ENCODE measurements around the gene IFITM10. TPM values are rescaled to one million over a fixed set of nuclear protein-coding genes. Genes with fewer than 3 reads are reported as not detected.
A peak's percentile ranks its signal among the peaks of the same experiment; 100 is the strongest.

The IFITM10 gene
- total RNA-seq, 1 donor from 2014 or later: 4.9 TPM

DNA sequence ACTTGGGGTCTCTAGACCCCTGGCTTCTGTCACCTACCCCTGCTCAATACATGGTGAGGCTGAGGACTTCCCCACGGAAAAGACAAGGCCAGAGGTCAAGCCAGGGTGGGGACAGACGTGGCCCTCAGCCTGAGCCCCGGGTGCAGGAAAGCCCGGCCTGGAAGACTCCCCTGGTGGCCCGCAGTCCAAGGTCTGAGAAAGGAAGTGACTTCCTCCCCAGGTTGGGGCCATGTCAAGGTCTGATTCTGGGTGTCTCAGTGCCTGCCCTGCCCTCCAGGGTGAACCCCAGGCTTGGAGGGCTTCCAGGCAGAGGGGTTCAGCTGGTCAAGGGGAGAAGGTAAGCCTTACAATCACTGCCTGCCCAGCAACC lies 9.4 kb upstream of the IFITM10 start:
- Histone ChIP-seq H3K36me3 (peaks cover 0 to 52% of the 10 kb centered on the region in 2 donors), H3K27me3 (no peaks in the 10 kb centered on the region), H3K9me3 (no peaks in the 10 kb centered on the region), H3K4me1 (peaks cover 84% of the 10 kb centered on the region), H3K4me3 (peak overlapping the region in 1 of 2 donors; percentile 18), H3K27ac (peak overlapping the region; percentile 95)
- no peak for DNase-seq (ENCODE audit: extremely low spot score in 2 of 2)
- TF ChIP-seq, protein P1, sequence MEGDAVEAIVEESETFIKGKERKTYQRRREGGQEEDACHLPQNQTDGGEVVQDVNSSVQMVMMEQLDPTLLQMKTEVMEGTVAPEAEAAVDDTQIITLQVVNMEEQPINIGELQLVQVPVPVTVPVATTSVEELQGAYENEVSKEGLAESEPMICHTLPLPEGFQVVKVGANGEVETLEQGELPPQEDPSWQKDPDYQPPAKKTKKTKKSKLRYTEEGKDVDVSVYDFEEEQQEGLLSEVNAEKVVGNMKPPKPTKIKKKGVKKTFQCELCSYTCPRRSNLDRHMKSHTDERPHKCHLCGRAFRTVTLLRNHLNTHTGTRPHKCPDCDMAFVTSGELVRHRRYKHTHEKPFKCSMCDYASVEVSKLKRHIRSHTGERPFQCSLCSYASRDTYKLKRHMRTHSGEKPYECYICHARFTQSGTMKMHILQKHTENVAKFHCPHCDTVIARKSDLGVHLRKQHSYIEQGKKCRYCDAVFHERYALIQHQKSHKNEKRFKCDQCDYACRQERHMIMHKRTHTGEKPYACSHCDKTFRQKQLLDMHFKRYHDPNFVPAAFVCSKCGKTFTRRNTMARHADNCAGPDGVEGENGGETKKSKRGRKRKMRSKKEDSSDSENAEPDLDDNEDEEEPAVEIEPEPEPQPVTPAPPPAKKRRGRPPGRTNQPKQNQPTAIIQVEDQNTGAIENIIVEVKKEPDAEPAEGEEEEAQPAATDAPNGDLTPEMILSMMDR (IDR thresholded peaks at IDR 0.05): no peak
- TF ChIP-seq POLR2A (IDR thresholded peaks at IDR 0.05): no peak
- no peak for TF ChIP-seq POLR2AphosphoS5 (IDR thresholded peaks at IDR 0.05; ENCODE audit: insufficient read depth in 1 of 2, low read depth in 1 of 2)
- intact Hi-C loops (cut with DNase I): loop anchor here (5.0 kb wide), 1 partner anchor 493 kb away; no protein-coding TSS in a partner anchor

DNA sequence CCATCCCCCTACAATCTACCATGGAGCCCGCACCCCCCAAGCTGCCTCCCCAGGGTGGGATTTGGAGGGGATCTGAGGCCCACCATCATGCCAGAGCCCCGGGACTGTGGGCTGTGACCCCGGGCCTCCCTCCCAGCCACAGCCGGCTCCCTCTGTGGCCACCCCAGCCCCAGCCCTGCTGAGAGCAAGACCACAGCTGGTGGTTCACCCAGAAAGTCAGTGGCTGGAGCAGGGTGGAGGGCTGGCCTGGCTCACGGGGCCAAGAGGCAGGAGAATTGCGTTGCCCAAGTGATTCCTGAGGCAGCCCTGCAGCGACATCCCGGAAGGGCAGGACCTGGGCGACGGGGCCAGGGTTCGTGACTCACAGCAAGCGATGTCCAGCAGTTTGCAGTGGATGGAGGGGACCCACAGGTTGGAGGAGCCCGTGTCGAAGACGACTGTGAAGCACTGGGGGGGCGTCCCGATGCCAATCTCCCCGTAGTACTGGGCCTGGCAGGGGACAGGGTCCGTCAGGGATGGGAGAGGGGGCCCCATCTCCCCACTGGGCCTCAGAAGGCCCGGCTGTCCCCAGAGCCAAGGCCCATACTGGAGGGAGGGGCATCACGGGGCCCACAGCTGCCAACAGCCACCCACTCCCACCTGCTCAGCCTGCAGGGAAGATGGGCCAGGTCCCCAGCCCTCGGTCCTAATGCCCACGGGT lies 8.9 kb upstream of the IFITM10 start:
- intact Hi-C loops (cut with DNase I): no loop called here
- no peak for DNase-seq (ENCODE audit: extremely low spot score in 2 of 2)
- Histone ChIP-seq H3K27ac (peak overlapping the region; percentile 95), H3K9me3 (no peaks in the 10 kb centered on the region), H3K4me1 (peaks cover 83% of the 10 kb centered on the region), H3K27me3 (no peaks in the 10 kb centered on the region), H3K4me3 (no peak overlapping the region), H3K36me3 (peaks cover 0 to 57% of the 10 kb centered on the region in 2 donors)
- TF ChIP-seq, protein P1 (IDR thresholded peaks at IDR 0.05): no peak
- no peak for TF ChIP-seq POLR2A (IDR thresholded peaks at IDR 0.05)
- no peak for TF ChIP-seq POLR2AphosphoS5 (IDR thresholded peaks at IDR 0.05; ENCODE audit: insufficient read depth in 1 of 2, low read depth in 1 of 2)

DNA sequence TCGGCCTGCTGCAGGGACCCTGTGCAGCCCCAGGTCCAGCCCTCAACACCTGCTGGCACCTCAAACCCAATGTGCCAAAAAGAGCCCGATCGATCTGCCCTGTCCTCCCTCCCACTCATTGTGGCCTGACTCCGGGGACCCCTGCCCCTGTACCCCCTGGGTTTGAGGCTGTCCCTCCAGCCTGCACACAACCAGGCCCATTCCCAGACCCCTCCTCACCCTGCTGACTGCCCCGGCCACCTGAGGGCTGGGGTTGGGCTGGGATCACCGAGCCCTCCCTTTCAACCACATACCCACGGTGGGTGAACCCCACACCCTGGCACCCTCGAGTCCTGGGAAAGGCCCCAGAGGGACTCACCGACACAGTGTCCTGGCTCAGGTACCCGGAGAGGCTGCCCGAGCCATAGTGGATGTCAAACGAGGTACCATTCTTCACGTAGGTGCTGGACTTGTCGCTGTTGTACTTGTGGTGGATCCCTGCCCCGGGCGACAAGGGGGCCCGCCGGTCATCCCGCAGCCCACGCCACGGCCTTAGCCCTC lies 8.3 kb upstream of the IFITM10 start:
- no peak for TF ChIP-seq POLR2AphosphoS5 (IDR thresholded peaks at IDR 0.05; ENCODE audit: insufficient read depth in 1 of 2, low read depth in 1 of 2)
- no peak for DNase-seq (ENCODE audit: extremely low spot score in 2 of 2)
- peaks cover 80% of the 10 kb centered on the region for H3K4me1 ChIP-seq
- intact Hi-C loops (cut with DNase I): no loop called here
- H3K9me3 ChIP-seq: no peaks in the 10 kb centered on the region
- no peaks in the 10 kb centered on the region for H3K27me3 ChIP-seq
- no peak overlapping the region for H3K4me3 ChIP-seq
- H3K36me3 ChIP-seq: peaks cover 0 to 63% of the 10 kb centered on the region in 2 donors
- peak overlapping the region; percentile 95 for H3K27ac ChIP-seq

DNA sequence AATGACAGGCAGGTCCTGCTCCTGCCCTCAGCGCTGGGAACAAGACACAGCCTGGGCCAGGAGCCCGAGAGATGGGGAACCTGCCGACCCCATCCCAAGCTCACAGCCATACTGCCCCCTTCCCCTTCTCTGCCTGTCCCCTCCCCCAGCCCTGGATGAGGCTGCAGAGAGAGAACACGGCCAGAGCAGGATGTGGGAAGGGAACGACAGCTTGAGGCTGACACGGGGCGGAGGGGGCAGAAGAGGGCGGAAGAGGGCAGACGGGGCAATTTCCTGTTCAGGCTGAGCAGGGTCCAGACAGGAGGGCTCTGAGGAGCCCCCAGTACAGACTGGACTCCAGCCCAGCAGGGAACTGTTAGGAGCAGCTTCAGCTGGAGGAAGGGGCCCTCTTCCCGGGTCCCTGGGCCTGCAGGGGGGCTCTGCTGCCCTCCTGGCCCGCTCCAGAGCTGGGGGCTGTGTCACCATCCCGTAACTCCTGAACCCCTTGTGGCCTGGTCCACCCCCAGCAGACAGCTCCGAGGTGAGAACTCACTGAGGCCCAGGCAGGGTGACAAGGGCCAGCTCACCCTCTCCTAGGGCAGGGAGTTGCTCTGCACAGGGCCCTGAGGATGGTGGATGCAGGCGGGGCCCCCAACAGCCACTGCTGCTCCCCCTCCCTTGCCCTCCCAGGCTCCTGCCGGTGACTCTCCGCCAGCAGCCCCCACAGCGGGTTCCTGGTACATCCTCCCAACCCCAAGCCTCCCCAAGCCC lies 7.6 kb upstream of the IFITM10 start:
- Histone ChIP-seq H3K9me3 (no peaks in the 10 kb centered on the region), H3K4me3 (no peak overlapping the region), H3K27me3 (no peaks in the 10 kb centered on the region), H3K27ac (peak overlapping the region; percentile 95), H3K4me1 (peaks cover 75% of the 10 kb centered on the region), H3K36me3 (peaks cover 0 to 69% of the 10 kb centered on the region in 2 donors)
- intact Hi-C loops (cut with DNase I): no loop called here
- TF ChIP-seq POLR2AphosphoS5 (IDR thresholded peaks at IDR 0.05; ENCODE audit: insufficient read depth in 1 of 2, low read depth in 1 of 2): peak in 1 of 2 donors; percentile 12
- TF ChIP-seq, protein P1 (IDR thresholded peaks at IDR 0.05): no peak
- no peak for DNase-seq (ENCODE audit: extremely low spot score in 2 of 2)

DNA sequence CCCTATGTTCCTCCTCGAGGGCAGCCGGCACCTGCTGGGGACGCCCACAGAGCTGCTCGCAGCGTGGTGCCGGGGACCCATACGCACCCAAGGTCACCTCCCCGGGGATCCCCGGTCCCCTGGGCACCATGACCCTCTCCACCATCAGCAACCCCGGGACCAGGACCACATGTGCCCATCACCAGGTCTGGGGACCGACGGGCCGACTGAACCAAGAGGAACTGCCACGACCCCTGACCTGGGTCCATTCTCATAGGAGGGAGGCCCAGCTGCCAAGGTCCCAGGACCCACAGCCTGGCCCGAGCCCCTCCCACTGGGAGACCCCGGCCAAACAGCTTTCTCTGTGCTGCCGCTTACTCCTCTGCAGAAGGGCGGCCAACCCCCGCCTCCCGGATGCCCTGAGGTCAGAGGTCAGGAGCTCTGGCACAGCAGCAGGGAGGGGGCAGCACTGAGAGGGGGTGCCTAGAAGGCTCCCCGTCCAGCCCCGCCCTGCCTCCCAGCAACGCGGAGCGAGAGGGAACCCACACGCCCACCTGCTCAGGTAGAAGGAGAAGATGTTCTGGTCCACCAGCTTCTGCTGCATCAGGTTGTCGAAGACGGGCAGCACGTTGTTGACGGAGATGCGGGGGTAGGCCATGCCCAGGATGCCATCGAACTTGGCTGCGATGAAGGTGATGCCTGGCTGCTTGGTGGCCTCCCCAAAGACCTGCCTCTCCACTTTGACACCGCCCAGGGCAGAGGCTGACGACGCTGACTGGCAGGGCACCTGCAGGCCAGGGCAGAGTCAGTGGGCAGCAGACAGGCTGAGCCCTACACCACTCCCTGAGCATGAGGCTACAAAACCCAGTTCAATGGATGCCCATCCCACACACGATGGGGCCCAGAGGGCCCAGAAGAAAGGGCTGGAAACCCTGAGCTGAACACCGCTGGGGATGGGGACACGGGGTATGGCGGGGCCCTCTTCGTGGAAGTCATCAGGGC lies 6.7 kb upstream of the IFITM10 start:
- TF ChIP-seq POLR2AphosphoS5 (IDR thresholded peaks at IDR 0.05; ENCODE audit: insufficient read depth in 1 of 2, low read depth in 1 of 2): no peak
- TF ChIP-seq POLR2A (IDR thresholded peaks at IDR 0.05): no peak
- TF ChIP-seq, protein P1 (IDR thresholded peaks at IDR 0.05): no peak
- DNase-seq (ENCODE audit: extremely low spot score in 2 of 2): no peak
- peak overlapping the region; percentile 95 for H3K27ac ChIP-seq
- no peak overlapping the region for H3K4me3 ChIP-seq
- peaks cover 70% of the 10 kb centered on the region for H3K4me1 ChIP-seq
- intact Hi-C loops (cut with DNase I): no loop called here
- H3K9me3 ChIP-seq: no peaks in the 10 kb centered on the region
- peaks cover 0 to 75% of the 10 kb centered on the region in 2 donors for H3K36me3 ChIP-seq
- no peaks in the 10 kb centered on the region for H3K27me3 ChIP-seq
